Activated naive CD8-positive, alpha-beta T cell treated with anti-CD3 and anti-CD28 coated beads, Interleukin-2, amount 50 U/mL, for 16 hours (primary cell): Measurements from ENCODE around the gene CYFIP2.
"Not testable (repeated sequence)": the region's sequence is repeated elsewhere in the genome, so short reads cannot be mapped to it uniquely, and the experiment has no call there.

Experiments
- DNase-seq: peaks from one replicate; pipeline ENCODE4 v3.0.0-alpha.2; 2020; ENCODE audit warnings: low read depth, low spot score

Gene CYFIP2

GRCh38 chr5:157390133-157390532 is 124.2 kb downstream of the CYFIP2 start:
- DNase-seq, result no peak

GRCh38 chr5:157390551-157391297 is 124.8 kb downstream of the CYFIP2 start:
- DNase-seq, result no peak

GRCh38 chr5:157398305-157398704 is 132.4 kb downstream of the CYFIP2 start:
- DNase-seq, result no peak

- DNase-seq, result no peak
Measured at GRCh38 chr5:157400741-157401495, 135.0 kb downstream of the CYFIP2 start.

GRCh38 chr5:157415838-157416237 is 149.9 kb downstream of the CYFIP2 start:
- DNase-seq, result no peak

GRCh38 chr5:157419521-157419920 is 153.6 kb downstream of the CYFIP2 start:
- DNase-seq, result not testable (repeated sequence)

- DNase-seq, result not testable (repeated sequence)
Measured at GRCh38 chr5:157429920-157430319, 164.0 kb downstream of the CYFIP2 start.

GRCh38 chr5:157431544-157432200 is 165.7 kb downstream of the CYFIP2 start:
- no peak for DNase-seq

- DNase-seq, result no peak
Measured at GRCh38 chr5:157434096-157434495, 168.2 kb downstream of the CYFIP2 start.

- no peak for DNase-seq
Measured at GRCh38 chr5:157443041-157443549, 177.2 kb downstream of the CYFIP2 start.

- no peak for DNase-seq
Measured at GRCh38 chr5:157444224-157444623, 178.3 kb downstream of the CYFIP2 start.
